Trophoblast cell (in vitro differentiated cells and primary cell): ENCODE measurements around the gene CDC7.

Experiments
- DNase-seq, 2 donors: peaks; one replicate each; pipeline ENCODE4 v3.0.0-alpha.2; 2016
- H2AFZ ChIP-seq: 2 replicates; pipeline ENCODE4 v1.6.1; 2013; ENCODE audit warnings: low read length, moderate library complexity, mild to moderate bottlenecking; ENCODE audit not compliant: insufficient read depth, poor library complexity
- H2AK5ac ChIP-seq: 2 replicates; pipeline ENCODE4 v1.6.1; 2013; ENCODE audit warnings: mild to moderate bottlenecking, low read length
- H2BK120ac ChIP-seq: 2 replicates; pipeline ENCODE4 v1.6.1; 2013; ENCODE audit warnings: low read length, mild to moderate bottlenecking, moderate library complexity; ENCODE audit not compliant: insufficient read depth, poor library complexity
- H2BK12ac ChIP-seq: 2 replicates; pipeline ENCODE4 v1.6.1; 2013; ENCODE audit warnings: mild to moderate bottlenecking, low read length, moderate library complexity
- H2BK5ac ChIP-seq: 2 replicates; pipeline ENCODE4 v1.6.1; 2013; ENCODE audit warnings: low read length, low read depth, moderate library complexity, mild to moderate bottlenecking; ENCODE audit not compliant: poor library complexity
- H3K14ac ChIP-seq: 2 replicates; pipeline ENCODE4 v1.6.1; 2013; ENCODE audit warnings: mild to moderate bottlenecking, low read length
- H3K18ac ChIP-seq: 2 replicates; pipeline ENCODE4 v1.6.1; 2013; ENCODE audit warnings: mild to moderate bottlenecking, low read length
- H3K23ac ChIP-seq: 2 replicates; pipeline ENCODE4 v1.6.1; 2013; ENCODE audit warnings: low read length
- H3K27ac ChIP-seq: 2 replicates; pipeline ENCODE4 v1.5.1; 2013; ENCODE audit warnings: low read depth, mild to moderate bottlenecking, inconsistent platforms, low read length, moderate library complexity
- H3K27me3 ChIP-seq: 2 replicates; pipeline ENCODE4 v1.6.1; 2013; ENCODE audit warnings: inconsistent platforms, mild to moderate bottlenecking, low read length, moderate library complexity; ENCODE audit not compliant: insufficient read depth
- H3K36me3 ChIP-seq, 2 experiments: 1 replicate in 1 of 2; 2 replicates in 1 of 2; pipeline ENCODE4 v1.6.1; 2013; ENCODE audit warnings: low read length in 2 of 2, mild to moderate bottlenecking in 2 of 2, moderate library complexity in 1 of 2; ENCODE audit not compliant: insufficient read depth in 2 of 2, control insufficient read depth in 1 of 2
- H3K4ac ChIP-seq: 2 replicates; pipeline ENCODE4 v1.6.1; 2013; ENCODE audit warnings: low read depth, mild to moderate bottlenecking, low read length, moderate library complexity
- H3K4me1 ChIP-seq, 2 experiments: 1 replicate in 1 of 2; 2 replicates in 1 of 2; pipeline ENCODE4 v1.6.1; 2013; ENCODE audit warnings: low read length in 2 of 2, mild to moderate bottlenecking in 2 of 2, moderate library complexity in 1 of 2; ENCODE audit not compliant: insufficient read depth in 2 of 2, control insufficient read depth in 1 of 2
- H3K4me2 ChIP-seq: 2 replicates; pipeline ENCODE4 v1.6.1; 2013; ENCODE audit warnings: inconsistent platforms, mild to moderate bottlenecking, low read length, moderate library complexity
- H3K4me3 ChIP-seq: 2 replicates; pipeline ENCODE4 v1.5.1; 2013; ENCODE audit warnings: mild to moderate bottlenecking, low read depth, low read length, inconsistent platforms
- H3K79me1 ChIP-seq: one replicate; pipeline ENCODE4 v1.6.1; 2013; ENCODE audit warnings: low read length
- H3K79me2 ChIP-seq: 2 replicates; pipeline ENCODE4 v1.6.1; 2013; ENCODE audit warnings: low read length, mild to moderate bottlenecking; ENCODE audit not compliant: control insufficient read depth, insufficient read depth, poor library complexity
- H3K9ac ChIP-seq: 2 replicates; pipeline ENCODE4 v1.6.1; 2013; ENCODE audit warnings: mild to moderate bottlenecking, low read length
- H3K9me3 ChIP-seq: 2 replicates; pipeline ENCODE4 v1.6.1; 2013; ENCODE audit warnings: low read depth, mild to moderate bottlenecking, control low read depth, inconsistent platforms, low read length; ENCODE audit not compliant: insufficient read depth
- H4K12ac ChIP-seq: 2 replicates; pipeline ENCODE4 v1.6.1; 2013; ENCODE audit warnings: low read depth, mild to moderate bottlenecking, low read length, moderate library complexity
- H4K8ac ChIP-seq: 2 replicates; pipeline ENCODE4 v1.6.1; 2013; ENCODE audit warnings: low read depth, mild to moderate bottlenecking, low read length, moderate library complexity
- H4K91ac ChIP-seq: one replicate; pipeline ENCODE4 v1.6.1; 2013; ENCODE audit warnings: low read depth, mild to moderate bottlenecking, low read length, moderate library complexity
- WGBS: extraction: QIAGEN DNeasy Blood & Tissue Kit; methylation state at CpG from one replicate; pipeline ENCODE4 v1.1.7; 2013; ENCODE audit warnings: missing lambda C conversion rate; ENCODE audit not compliant: insufficient read length, insufficient coverage; ENCODE audit errors: extremely low coverage; 5-methylcytosine and 5-hydroxymethylcytosine counted together

CDC7 gene

DNA sequence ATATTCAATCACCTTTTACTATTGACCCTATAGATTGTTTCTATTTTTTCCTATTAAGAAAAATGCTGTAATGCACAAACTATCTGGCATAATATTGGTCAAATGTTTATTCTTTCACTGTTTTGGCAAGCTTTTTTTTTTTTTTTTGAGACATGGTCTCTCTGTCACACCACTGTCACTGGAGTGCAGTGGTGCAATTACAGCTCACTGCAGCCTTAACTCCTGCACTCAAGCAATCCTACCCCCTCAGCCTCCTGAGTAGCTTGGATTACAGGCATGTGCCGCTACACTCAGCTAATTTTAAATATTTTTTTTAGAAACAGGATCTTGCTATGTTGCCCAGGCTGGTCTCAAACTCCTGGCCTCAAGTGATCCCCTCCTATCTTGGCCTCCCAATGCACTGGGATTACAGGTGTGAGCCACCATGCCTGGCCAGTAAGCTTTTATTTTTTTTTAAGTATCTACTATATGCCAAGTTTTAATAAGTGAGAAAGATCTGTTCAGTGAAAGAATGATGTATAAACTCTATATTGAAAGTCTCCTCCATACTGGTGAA lies 3.4 kb downstream of the CDC7 start:
- H2AK5ac ChIP-seq: no peak overlapping the region
- no peaks in the 10 kb centered on the region for H3K9me3 ChIP-seq
- peaks cover 2% of the 10 kb centered on the region for H3K79me2 ChIP-seq
- H2BK5ac ChIP-seq: no peak overlapping the region
- H4K8ac ChIP-seq: no peak overlapping the region
- H3K4me2 ChIP-seq: no peak overlapping the region
- no peak overlapping the region for H3K4me3 ChIP-seq
- no peak overlapping the region for H4K91ac ChIP-seq
- no peak overlapping the region for H4K12ac ChIP-seq
- H2BK12ac ChIP-seq: no peak overlapping the region
- DNase-seq: no peak
- no peak overlapping the region for H3K9ac ChIP-seq
- H3K14ac ChIP-seq: no peak overlapping the region
- no peak overlapping the region for H3K23ac ChIP-seq
- H2BK120ac ChIP-seq: no peak overlapping the region
- no peaks in the 10 kb centered on the region for H3K4me1 ChIP-seq
- no peak overlapping the region for H3K18ac ChIP-seq
- H3K4ac ChIP-seq: no peak overlapping the region
- WGBS: no CpG with 5 or more reads among the region's 1 CpG
- H3K36me3 ChIP-seq: no peaks in the 10 kb centered on the region
- no peaks in the 10 kb centered on the region for H3K27me3 ChIP-seq
- peaks cover 7% of the 10 kb centered on the region for H3K79me1 ChIP-seq
- H2AFZ ChIP-seq: no peak overlapping the region
- no peak overlapping the region for H3K27ac ChIP-seq

- Histone ChIP-seq H3K4me1 (no peaks in the 10 kb centered on the region), H3K14ac (no peak overlapping the region), H2BK12ac (no peak overlapping the region), H2AK5ac (no peak overlapping the region), H3K27me3 (no peaks in the 10 kb centered on the region), H3K18ac (no peak overlapping the region), H3K27ac (no peak overlapping the region), H4K91ac (no peak overlapping the region), H3K9me3 (no peaks in the 10 kb centered on the region), H4K12ac (no peak overlapping the region), H3K79me1 (peaks cover 7% of the 10 kb centered on the region), H3K4me2 (no peak overlapping the region), H3K23ac (no peak overlapping the region), H3K9ac (no peak overlapping the region), H2BK120ac (no peak overlapping the region), H3K4me3 (no peak overlapping the region), H4K8ac (no peak overlapping the region), H2AFZ (no peak overlapping the region), H3K79me2 (peaks cover 2% of the 10 kb centered on the region), H2BK5ac (no peak overlapping the region), H3K36me3 (peaks cover 3% of the 10 kb centered on the region in 2 experiments), H3K4ac (no peak overlapping the region)
- no CpG with 5 or more reads among the region's 3 CpGs for WGBS
- no peak for DNase-seq
Measured at GRCh38 chr1:91505086-91505485, 4.4 kb downstream of the CDC7 start.

- Histone ChIP-seq H3K27me3 (no peaks in the 10 kb centered on the region), H3K18ac (no peak overlapping the region), H2BK12ac (no peak overlapping the region)
Measured at GRCh38 chr1:91506071-91506470, 5.4 kb downstream of the CDC7 start.

DNA sequence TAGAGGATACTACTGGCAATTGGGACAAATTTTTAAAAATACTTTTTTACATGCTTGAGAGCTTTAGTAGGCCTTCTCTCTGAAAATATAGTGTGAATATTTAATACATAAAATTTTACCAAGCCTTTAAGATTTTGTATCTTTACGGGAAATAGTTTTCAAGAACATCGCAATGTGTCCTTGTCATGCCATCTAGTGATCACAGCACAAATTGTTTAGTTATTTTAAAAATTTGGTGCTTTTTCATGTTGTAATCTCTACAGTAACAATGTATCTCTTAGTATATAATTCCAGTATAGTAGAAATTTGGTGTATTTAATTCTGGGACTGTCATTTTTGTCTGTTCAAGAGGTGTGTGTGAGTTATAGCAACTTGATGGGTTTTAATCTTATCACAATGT lies 6.7 kb downstream of the CDC7 start:
- Histone ChIP-seq H2AK5ac (no peak overlapping the region), H2BK5ac (no peak overlapping the region), H3K4me1 (no peaks in the 10 kb centered on the region), H3K18ac (no peak overlapping the region), H3K9ac (no peak overlapping the region), H2BK120ac (no peak overlapping the region), H4K12ac (no peak overlapping the region), H3K79me2 (no peaks in the 10 kb centered on the region), H2AFZ (no peak overlapping the region), H3K4me3 (no peak overlapping the region), H3K9me3 (no peaks in the 10 kb centered on the region), H4K8ac (no peak overlapping the region), H3K4me2 (no peak overlapping the region), H3K79me1 (no peaks in the 10 kb centered on the region), H3K4ac (no peak overlapping the region), H3K27me3 (no peaks in the 10 kb centered on the region), H3K36me3 (peaks cover 3% of the 10 kb centered on the region in 2 experiments), H4K91ac (no peak overlapping the region), H2BK12ac (no peak overlapping the region), H3K27ac (no peak overlapping the region), H3K14ac (no peak overlapping the region), H3K23ac (no peak overlapping the region)
- peak in 1 of 2 donors; percentile 63 for DNase-seq
- no CpG with 5 or more reads among the region's 2 CpGs for WGBS

More at GRCh38 chr1:91506071-91506470, 5.4 kb downstream of the CDC7 start:
- no peaks in the 10 kb centered on the region for H3K9me3 ChIP-seq
- peak overlapping the region; percentile 7 for H2BK5ac ChIP-seq
- H4K8ac ChIP-seq: no peak overlapping the region
- no peak overlapping the region for H3K27ac ChIP-seq
- H3K36me3 ChIP-seq: peaks cover 3% of the 10 kb centered on the region in 2 experiments
- H4K12ac ChIP-seq: no peak overlapping the region
- no peak overlapping the region for H3K9ac ChIP-seq
- no peak overlapping the region for H3K4me3 ChIP-seq
- DNase-seq: no peak
- no peak overlapping the region for H2BK120ac ChIP-seq
- H3K14ac ChIP-seq: no peak overlapping the region
- WGBS: no CpG with 5 or more reads among the region's 4 CpGs
- H3K4ac ChIP-seq: no peak overlapping the region
- H3K23ac ChIP-seq: no peak overlapping the region
- peaks cover under 1% of the 10 kb centered on the region for H3K79me1 ChIP-seq
- no peak overlapping the region for H2AFZ ChIP-seq
- H3K4me1 ChIP-seq: no peaks in the 10 kb centered on the region
- no peak overlapping the region for H4K91ac ChIP-seq
- H3K4me2 ChIP-seq: no peak overlapping the region
- H2AK5ac ChIP-seq: no peak overlapping the region
- no peaks in the 10 kb centered on the region for H3K79me2 ChIP-seq
